ENCODE data around the gene GPR31. TPM values are rescaled to one million over a fixed set of nuclear protein-coding genes. Genes with fewer than 3 reads are reported as not detected.

GPR31 gene, protein sequence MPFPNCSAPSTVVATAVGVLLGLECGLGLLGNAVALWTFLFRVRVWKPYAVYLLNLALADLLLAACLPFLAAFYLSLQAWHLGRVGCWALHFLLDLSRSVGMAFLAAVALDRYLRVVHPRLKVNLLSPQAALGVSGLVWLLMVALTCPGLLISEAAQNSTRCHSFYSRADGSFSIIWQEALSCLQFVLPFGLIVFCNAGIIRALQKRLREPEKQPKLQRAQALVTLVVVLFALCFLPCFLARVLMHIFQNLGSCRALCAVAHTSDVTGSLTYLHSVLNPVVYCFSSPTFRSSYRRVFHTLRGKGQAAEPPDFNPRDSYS
- total RNA-seq (not detected in 2 replicates), polyA plus RNA-seq (not detected in 2 replicates), polyA minus RNA-seq (not detected in 2 replicates)
- 0.07 TPM for total RNA-seq (2013)

- Mint-ChIP-seq H3K27me3 (no peaks in the 10 kb centered on the region), H3K4me3 (peak within 1 kb of the TSS; percentile 33), H3K4me1 (peaks cover 37% of the 10 kb centered on the region), H3K9me3 (ENCODE audit: insufficient read depth) (no peaks in the 10 kb centered on the region), H3K27ac (no peak within 1 kb of the TSS)
- TF ChIP-seq, protein P1, sequence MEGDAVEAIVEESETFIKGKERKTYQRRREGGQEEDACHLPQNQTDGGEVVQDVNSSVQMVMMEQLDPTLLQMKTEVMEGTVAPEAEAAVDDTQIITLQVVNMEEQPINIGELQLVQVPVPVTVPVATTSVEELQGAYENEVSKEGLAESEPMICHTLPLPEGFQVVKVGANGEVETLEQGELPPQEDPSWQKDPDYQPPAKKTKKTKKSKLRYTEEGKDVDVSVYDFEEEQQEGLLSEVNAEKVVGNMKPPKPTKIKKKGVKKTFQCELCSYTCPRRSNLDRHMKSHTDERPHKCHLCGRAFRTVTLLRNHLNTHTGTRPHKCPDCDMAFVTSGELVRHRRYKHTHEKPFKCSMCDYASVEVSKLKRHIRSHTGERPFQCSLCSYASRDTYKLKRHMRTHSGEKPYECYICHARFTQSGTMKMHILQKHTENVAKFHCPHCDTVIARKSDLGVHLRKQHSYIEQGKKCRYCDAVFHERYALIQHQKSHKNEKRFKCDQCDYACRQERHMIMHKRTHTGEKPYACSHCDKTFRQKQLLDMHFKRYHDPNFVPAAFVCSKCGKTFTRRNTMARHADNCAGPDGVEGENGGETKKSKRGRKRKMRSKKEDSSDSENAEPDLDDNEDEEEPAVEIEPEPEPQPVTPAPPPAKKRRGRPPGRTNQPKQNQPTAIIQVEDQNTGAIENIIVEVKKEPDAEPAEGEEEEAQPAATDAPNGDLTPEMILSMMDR (IDR thresholded peaks at IDR 0.05) = no peak
- no peak for TF ChIP-seq EZH2 (IDR thresholded peaks at IDR 0.05; ENCODE audit: borderline replicate concordance, insufficient read depth, low read depth, low read length, poor library complexity, severe bottlenecking)
- Histone ChIP-seq H3K27ac (ENCODE audit: low read length in 2 of 2) (no peak within 1 kb of the TSS), H4K20me1 (ENCODE audit: control insufficient read depth, insufficient read depth, low read length, poor library complexity, severe bottlenecking) (no peaks in the 10 kb centered on the region), H3K36me3 (replicated peaks in 1 of 2; ENCODE audit: control extremely low read depth in 1 of 2, control insufficient read depth in 1 of 2, extremely low read depth in 1 of 2, insufficient read depth in 2 of 2, low read length in 1 of 2) (no peaks in the 10 kb centered on the region), H3K4me2 (replicated peaks; ENCODE audit: low read depth, low read length, poor library complexity, severe bottlenecking) (peak within 1 kb of the TSS; percentile 45), H3K27me3 (replicated peaks in 1 of 4; ENCODE audit: control extremely low read depth in 1 of 4, control insufficient read depth in 3 of 4, insufficient read depth in 4 of 4, low read length in 3 of 4) (no peaks in the 10 kb centered on the region), H3K79me2 (ENCODE audit: control insufficient read depth, insufficient read depth, low read length) (no peaks in the 10 kb centered on the region), H3K9ac (ENCODE audit: low read length) (no peak within 1 kb of the TSS), H3K4me1 (ENCODE audit: control insufficient read depth in 2 of 2, insufficient read depth in 2 of 2, low read length in 2 of 2) (peaks cover 20 to 30% of the 10 kb centered on the region in 2 donors), H3K9me3 (ENCODE audit: control extremely low read depth in 1 of 3, control insufficient read depth in 2 of 3, insufficient read depth in 1 of 3, low read length in 2 of 3) (no peaks in the 10 kb centered on the region), H3K4me3 (ENCODE audit: control extremely low read depth in 1 of 5, extremely low read depth in 1 of 5, insufficient read depth in 1 of 5, low read depth in 2 of 5, low read length in 4 of 5) (no peak within 1 kb of the TSS), H2AFZ (ENCODE audit: insufficient read depth, low read depth, low read length, poor library complexity, severe bottlenecking) (no peak within 1 kb of the TSS)
- peak; percentile 59 for DNase-seq
- no peak for ATAC-seq (ENCODE audit: low read depth)
- CTCF ChIA-PET = interaction anchor here (1.0 kb wide), 1 partner anchor 16 kb away, joined by 3 read pairs; no protein-coding TSS in a partner anchor
- intact Hi-C loops (cut with micrococcal nuclease) = loop anchor here (10.0 kb wide), 1 partner anchor 533 kb away; the partner anchor contains the start of gene RPS6KA2
- POLR2A ChIA-PET = no interaction called here
- WGBS (ENCODE audit: insufficient coverage) = no CpG with 5 or more reads among the region's 4 CpGs
Observed at GRCh38 chr6:167157863-167158262, at the start of gene GPR31. Gene GPR31, minus strand, starts transcription at chr6:167157980. Its CDS starts 149 bp downstream, at chr6:167157831.

DNA sequence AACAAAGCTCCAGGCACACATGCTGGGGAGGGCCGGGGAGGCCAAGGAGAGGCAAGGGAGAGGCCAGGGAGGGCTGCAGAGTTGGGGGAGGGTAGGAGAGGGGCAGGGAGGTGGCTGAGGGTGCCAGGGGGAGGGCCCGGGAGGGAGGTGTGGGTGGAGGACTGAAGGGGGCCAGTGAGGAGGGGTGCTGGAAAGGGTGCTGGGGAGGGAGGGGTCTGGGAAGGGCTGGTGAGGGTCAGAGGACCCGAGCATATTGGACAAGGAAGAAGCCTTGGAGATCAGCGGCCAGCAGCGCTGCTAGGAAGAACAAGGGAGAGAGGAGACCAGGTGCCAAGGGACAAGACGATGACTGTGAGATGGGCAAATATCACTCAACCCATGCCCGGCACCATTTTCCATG lies 49.7 kb upstream of the GPR31 start:
- H3K27me3 Mint-ChIP-seq = peaks cover 27% of the 10 kb centered on the region
- POLR2A ChIA-PET = no interaction called here

More for the DNA sequence above, 49.7 kb upstream of the GPR31 start:
- Histone ChIP-seq H3K27me3 (replicated peaks in 1 of 4; ENCODE audit: control extremely low read depth in 1 of 4, control insufficient read depth in 3 of 4, insufficient read depth in 4 of 4, low read length in 3 of 4) (peaks cover 0 to 4% (median 0%) of the 10 kb centered on the region in 4 experiments), H3K9ac (ENCODE audit: low read length) (no peak overlapping the region), H3K9me3 (ENCODE audit: control extremely low read depth in 1 of 3, control insufficient read depth in 2 of 3, insufficient read depth in 1 of 3, low read length in 2 of 3) (no peaks in the 10 kb centered on the region), H2AFZ (ENCODE audit: insufficient read depth, low read depth, low read length, poor library complexity, severe bottlenecking) (no peak overlapping the region), H4K20me1 (ENCODE audit: control insufficient read depth, insufficient read depth, low read length, poor library complexity, severe bottlenecking) (no peaks in the 10 kb centered on the region), H3K4me1 (ENCODE audit: control insufficient read depth in 2 of 2, insufficient read depth in 2 of 2, low read length in 2 of 2) (no peaks in the 10 kb centered on the region), H3K27ac (ENCODE audit: low read length in 2 of 2) (no peak overlapping the region), H3K36me3 (replicated peaks in 1 of 2; ENCODE audit: control extremely low read depth in 1 of 2, control insufficient read depth in 1 of 2, extremely low read depth in 1 of 2, insufficient read depth in 2 of 2, low read length in 1 of 2) (no peaks in the 10 kb centered on the region), H3K79me2 (ENCODE audit: control insufficient read depth, insufficient read depth, low read length) (no peaks in the 10 kb centered on the region), H3K4me2 (replicated peaks; ENCODE audit: low read depth, low read length, poor library complexity, severe bottlenecking) (no peak overlapping the region), H3K4me3 (ENCODE audit: control extremely low read depth in 1 of 5, extremely low read depth in 1 of 5, insufficient read depth in 1 of 5, low read depth in 2 of 5, low read length in 4 of 5) (no peak overlapping the region)
- no peak for DNase-seq
- Mint-ChIP-seq H3K4me3 (no peak overlapping the region), H3K4me1 (no peaks in the 10 kb centered on the region), H3K27ac (no peak overlapping the region), H3K9me3 (ENCODE audit: insufficient read depth) (no peaks in the 10 kb centered on the region)
- TF ChIP-seq EZH2 (IDR thresholded peaks at IDR 0.05; ENCODE audit: borderline replicate concordance, insufficient read depth, low read depth, low read length, poor library complexity, severe bottlenecking) = no peak
- TF ChIP-seq, protein P1 (IDR thresholded peaks at IDR 0.05) = no peak
- CTCF ChIA-PET = no interaction called here
- 82% methylated on average over 5 of the region's 7 CpGs for WGBS (ENCODE audit: insufficient coverage)
- intact Hi-C loops (cut with micrococcal nuclease) = no loop called here
- no peak for ATAC-seq (ENCODE audit: low read depth)
